ENCODE measurements around the gene FAM107B. TPM values are rescaled to one million over a fixed set of nuclear protein-coding genes. Genes with fewer than 3 reads are reported as not detected.

The FAM107B gene
- total RNA-seq, 1 experiment from 2014 or later, result 24.5 TPM

DNA sequence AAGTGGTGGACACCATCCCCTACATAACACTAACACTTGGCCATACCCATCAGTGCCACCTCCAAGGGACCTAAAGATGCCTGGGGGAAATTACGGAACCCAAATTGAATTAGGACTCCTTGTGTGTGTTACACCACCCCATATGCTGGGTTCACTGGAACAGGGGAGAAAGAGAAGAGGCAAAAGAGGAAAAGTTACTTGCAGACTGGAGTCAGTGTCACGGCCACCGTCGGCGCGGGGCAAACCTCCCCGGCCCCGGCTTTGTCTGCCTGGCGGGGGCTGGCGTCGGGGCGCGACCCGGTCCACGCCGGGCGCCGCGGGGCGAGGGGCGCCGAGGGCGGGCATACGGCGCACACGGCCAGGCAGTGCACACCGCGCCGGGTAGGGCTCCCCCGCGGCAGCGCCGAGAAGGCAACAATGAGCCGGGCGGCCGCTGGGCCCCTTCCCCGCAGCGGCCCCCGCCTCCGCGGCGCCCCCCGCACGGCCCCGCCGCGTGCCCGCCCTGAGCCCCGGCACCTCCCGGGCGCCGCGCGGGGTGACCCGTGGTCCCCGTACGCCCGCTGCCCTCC, 171.1 kb downstream of the FAM107B start:
- no peak overlapping the region for H2BK120ac ChIP-seq (ENCODE audit: low read depth, low read length, poor library complexity, severe bottlenecking)
- H3K4ac ChIP-seq (ENCODE audit: low read depth, low read length), result no peak overlapping the region
- no peaks in the 10 kb centered on the region for H3K79me2 ChIP-seq (ENCODE audit: insufficient read depth, low read length)
- no peak overlapping the region for H3K23ac ChIP-seq (ENCODE audit: insufficient read length, low read depth, low read length)
- H2BK20ac ChIP-seq (ENCODE audit: low read depth, low read length, poor library complexity, severe bottlenecking), result no peak overlapping the region
- peak; percentile 27 for DNase-seq
- Mint-ChIP-seq H3K27me3 (ENCODE audit: low read depth) (peaks cover 32% of the 10 kb centered on the region), H3K4me3 (peak overlapping the region; percentile 90 to 93), H3K9me3 (no peaks in the 10 kb centered on the region), H3K36me3 (ENCODE audit: insufficient read depth in 1 of 3, low read depth in 3 of 3) (peaks cover 3 to 22% (median 22%) of the 10 kb centered on the region in 3 experiments; a peak in 6 of 7 replicates), H3K27ac (peak overlapping the region; percentile 45 to 82 (median 63); a peak in 2 of 7 replicates), H3K4me1 (peaks cover 21 to 26% of the 10 kb centered on the region in 2 experiments)
- TF ChIP-seq, protein P1, sequence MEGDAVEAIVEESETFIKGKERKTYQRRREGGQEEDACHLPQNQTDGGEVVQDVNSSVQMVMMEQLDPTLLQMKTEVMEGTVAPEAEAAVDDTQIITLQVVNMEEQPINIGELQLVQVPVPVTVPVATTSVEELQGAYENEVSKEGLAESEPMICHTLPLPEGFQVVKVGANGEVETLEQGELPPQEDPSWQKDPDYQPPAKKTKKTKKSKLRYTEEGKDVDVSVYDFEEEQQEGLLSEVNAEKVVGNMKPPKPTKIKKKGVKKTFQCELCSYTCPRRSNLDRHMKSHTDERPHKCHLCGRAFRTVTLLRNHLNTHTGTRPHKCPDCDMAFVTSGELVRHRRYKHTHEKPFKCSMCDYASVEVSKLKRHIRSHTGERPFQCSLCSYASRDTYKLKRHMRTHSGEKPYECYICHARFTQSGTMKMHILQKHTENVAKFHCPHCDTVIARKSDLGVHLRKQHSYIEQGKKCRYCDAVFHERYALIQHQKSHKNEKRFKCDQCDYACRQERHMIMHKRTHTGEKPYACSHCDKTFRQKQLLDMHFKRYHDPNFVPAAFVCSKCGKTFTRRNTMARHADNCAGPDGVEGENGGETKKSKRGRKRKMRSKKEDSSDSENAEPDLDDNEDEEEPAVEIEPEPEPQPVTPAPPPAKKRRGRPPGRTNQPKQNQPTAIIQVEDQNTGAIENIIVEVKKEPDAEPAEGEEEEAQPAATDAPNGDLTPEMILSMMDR (conservative IDR thresholded peaks at IDR 0.05), result no peak
- no peaks in the 10 kb centered on the region; the same call in 1 of the 2 replicates for H3K27me3 ChIP-seq (ENCODE audit: insufficient read depth, low read length)
- H2BK12ac ChIP-seq (ENCODE audit: insufficient read length, low read depth, low read length), result no peak overlapping the region
- H2BK15ac ChIP-seq (ENCODE audit: low read depth, low read length), result no peak overlapping the region
- H3K18ac ChIP-seq (ENCODE audit: insufficient read length, low read depth, low read length), result no peak overlapping the region
- no peaks in the 10 kb centered on the region for H3K4me1 ChIP-seq (ENCODE audit: insufficient read depth, low read length)
- H3T11ph ChIP-seq (ENCODE audit: low read length), result no peak overlapping the region
- no peak overlapping the region for H4K5ac ChIP-seq (ENCODE audit: insufficient read length, low read depth, low read length)
- H4K8ac ChIP-seq (replicated peaks; ENCODE audit: insufficient read length, low read depth, low read length), result no peak overlapping the region
- H3K4me2 ChIP-seq (ENCODE audit: insufficient read depth, insufficient read length, low read length), result peak overlapping the region; percentile 90
- no peak overlapping the region for H4K91ac ChIP-seq (ENCODE audit: insufficient read length, low read depth, low read length)
- no peak overlapping the region for H2AK5ac ChIP-seq (ENCODE audit: insufficient read length, low read length)
- H2BK5ac ChIP-seq (ENCODE audit: insufficient read length, low read length), result no peak overlapping the region
- no peaks in the 10 kb centered on the region for H3K79me1 ChIP-seq (ENCODE audit: insufficient read depth, low read depth, low read length, poor library complexity, severe bottlenecking)
- WGBS (ENCODE audit: extremely low coverage, insufficient read length, low lambda C conversion rate), result no CpG with 5 or more reads among the region's 58 CpGs
- H2AFZ ChIP-seq (ENCODE audit: low read length), result no peak overlapping the region
- peak overlapping the region; percentile 48; the same call in 1 of the 2 replicates for H3K14ac ChIP-seq (ENCODE audit: insufficient read depth, low read length)
- H3K27ac ChIP-seq (ENCODE audit: insufficient read length, low read depth, low read length), result no peak overlapping the region
- H3K23me2 ChIP-seq (ENCODE audit: insufficient read length, low read depth, low read length, poor library complexity, severe bottlenecking), result peaks cover 7% of the 10 kb centered on the region
- peak overlapping the region; percentile 66 for H3K9ac ChIP-seq (ENCODE audit: extremely low read depth, insufficient read length, low read length)
- H4K20me1 ChIP-seq (ENCODE audit: control insufficient read depth, insufficient read depth, insufficient read length), result no peaks in the 10 kb centered on the region
- H3K56ac ChIP-seq (ENCODE audit: insufficient read length, low read depth, low read length), result no peak overlapping the region
- H3K9me3 ChIP-seq (ENCODE audit: control insufficient read depth, low read depth, low read length), result no peaks in the 10 kb centered on the region

All from H9 (cell line).